Stimulated activated CD8-positive, alpha-beta memory T cell treated with anti-CD3 and anti-CD28 coated beads, Interleukin-4, amount 100 ng/mL, for 1 hour (primary cell): Measurements from ENCODE around the gene SEZ6L.
"Not testable (repeated sequence)": the region's sequence is repeated elsewhere in the genome, so short reads cannot be mapped to it uniquely, and the experiment has no call there.

Experiments used
- DNase-seq, 2 donors: peaks; one replicate each; pipeline ENCODE4 v3.0.0-alpha.2; 2020; ENCODE audit warnings: low read depth in 2 of 2, low spot score in 1 of 2

Gene SEZ6L

DNA sequence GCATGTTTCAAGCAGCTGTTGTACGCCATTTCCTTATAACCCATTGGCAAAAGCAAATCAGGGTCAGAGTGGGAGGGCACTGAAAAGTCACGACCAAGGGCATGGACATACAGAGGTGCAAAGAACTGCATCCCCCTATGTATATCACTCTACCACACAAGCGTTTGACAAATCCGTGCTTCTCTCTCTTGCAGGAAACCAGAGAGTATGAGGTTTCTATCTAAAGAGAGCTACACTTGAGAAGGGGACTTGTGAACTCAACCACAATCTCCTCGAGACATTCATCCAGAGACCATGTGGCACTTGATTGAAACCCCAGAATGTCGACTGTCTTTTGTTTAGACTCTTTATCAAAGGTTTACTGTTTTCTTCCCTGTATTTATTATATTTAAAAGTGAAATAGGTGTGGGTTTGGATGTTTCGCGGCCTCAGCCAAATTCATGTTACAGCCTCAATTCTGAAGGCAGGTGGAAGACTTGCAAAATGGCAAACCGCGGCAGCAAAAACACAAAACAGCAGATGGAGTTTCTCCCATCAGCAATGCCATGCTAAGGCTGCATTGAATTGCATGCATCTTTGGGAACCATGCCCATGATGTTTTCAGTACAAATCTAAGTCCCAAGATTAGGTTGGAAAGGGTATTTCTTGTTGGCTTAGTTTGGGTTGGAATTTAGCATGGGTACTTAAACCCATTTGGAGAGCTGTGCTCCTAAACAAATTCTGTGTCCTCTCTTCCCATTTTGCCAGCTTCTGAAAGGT is 211.0 kb downstream of the SEZ6L start:
- no peak for DNase-seq

DNA sequence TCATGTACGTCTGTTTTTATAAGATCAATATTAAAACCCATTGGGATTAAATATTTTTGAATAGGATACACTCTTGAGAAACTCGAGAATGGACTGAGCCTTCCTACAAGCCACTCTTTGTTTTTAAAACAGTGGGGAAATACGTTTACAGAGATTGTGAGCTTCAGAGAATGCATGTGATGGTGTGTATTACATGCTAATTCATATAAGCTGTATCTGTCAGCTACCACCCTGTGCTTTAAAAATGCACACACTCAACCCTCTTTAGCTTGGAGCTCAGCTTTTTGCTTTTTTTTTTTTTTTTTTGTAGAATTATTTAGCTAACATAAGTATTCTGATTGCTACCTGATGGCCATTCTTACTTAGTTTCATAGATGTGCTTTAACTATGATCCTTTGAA is 213.5 kb downstream of the SEZ6L start:
- DNase-seq: no peak

GRCh38 chr22:26383968-26384556 is 214.8 kb downstream of the SEZ6L start:
- DNase-seq: no peak

- DNase-seq: no peak
Measured at GRCh38 chr22:26385164-26385563, 215.9 kb downstream of the SEZ6L start.

GRCh38 chr22:26389125-26389524 is 219.9 kb downstream of the SEZ6L start:
- DNase-seq: no peak

DNA sequence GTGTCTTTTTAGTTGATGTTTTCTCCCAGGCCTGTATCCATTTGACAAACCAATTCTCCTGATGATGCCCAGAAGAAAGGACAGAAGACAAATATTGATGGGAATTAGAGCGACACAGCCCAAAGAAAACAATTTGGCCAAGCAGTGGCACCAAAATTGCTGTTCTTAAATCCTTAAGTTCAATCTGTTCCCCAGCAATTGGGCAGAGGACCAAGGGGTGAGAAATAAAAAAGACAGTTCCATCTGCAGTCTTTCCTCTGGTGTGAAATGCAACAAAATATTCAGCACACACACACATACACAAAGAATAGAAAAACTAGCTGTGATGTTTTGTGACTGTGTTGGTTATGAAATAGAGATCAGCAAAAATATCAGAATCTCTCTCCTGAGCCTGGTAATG is 221.8 kb downstream of the SEZ6L start:
- DNase-seq: no peak

GRCh38 chr22:26391623-26392022 is 222.4 kb downstream of the SEZ6L start:
- no peak for DNase-seq

DNA sequence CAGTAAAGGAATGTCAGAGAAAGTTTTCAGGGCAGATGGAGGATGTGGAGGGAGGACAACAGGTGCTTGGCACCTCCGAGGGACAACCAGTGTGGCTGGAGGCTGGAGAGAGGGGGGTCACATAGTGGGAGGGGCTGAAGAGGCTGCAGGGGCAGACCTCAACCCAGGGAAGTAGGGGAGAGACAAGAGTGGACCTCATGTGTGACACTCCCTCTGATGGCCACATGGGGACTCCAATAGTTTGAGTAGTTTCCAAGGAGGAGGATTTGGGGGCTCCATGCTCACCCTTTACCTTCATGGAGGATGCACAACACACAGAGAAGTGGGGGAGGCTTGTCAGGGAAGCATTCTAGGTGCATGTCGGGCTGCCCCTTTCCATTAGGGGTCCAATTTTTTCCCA is 224.7 kb downstream of the SEZ6L start:
- DNase-seq: no peak

DNA sequence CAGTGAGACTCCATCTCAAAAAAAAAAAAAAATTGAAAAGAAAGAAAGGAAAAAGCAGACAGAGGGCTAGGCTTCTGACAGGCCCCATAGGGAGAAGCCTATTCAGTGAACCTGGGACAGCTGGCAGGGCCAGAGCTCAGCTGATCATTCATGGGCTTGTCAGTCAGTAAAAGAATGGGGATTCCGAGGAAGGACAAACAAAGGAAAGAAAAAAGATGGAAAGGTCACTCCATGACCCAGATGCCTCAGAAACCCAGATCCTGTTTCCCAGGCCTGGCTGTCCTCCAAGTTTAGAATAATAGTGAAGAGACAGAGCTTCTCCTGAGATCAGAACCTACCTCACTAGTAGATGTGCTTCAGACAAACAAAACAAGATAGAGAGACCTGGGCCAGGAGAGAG is 225.5 kb downstream of the SEZ6L start:
- DNase-seq: no peak

GRCh38 chr22:26395926-26396325 is 226.7 kb downstream of the SEZ6L start:
- no peak for DNase-seq

DNA sequence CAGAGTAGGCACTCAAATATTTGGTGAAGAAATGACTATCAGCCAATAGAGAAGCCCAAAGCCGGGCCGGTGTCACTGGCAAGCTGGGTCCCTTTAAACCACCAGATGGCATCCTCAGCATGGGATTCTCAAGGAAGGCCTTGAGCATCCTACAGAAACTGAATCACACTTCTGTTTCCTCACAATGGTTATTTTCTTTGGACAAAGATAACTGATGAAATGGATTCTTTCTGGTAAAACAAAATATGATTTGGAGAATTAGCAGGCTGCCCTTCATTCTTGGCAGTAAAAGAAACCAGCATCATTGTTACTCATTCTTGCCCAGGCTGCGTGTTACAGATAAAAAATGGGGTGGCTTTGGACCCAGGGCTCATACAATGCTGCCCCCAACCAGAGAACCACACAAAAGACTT is 229.5 kb downstream of the SEZ6L start:
- DNase-seq: peak in 1 of 2 donors; percentile 29

DNA sequence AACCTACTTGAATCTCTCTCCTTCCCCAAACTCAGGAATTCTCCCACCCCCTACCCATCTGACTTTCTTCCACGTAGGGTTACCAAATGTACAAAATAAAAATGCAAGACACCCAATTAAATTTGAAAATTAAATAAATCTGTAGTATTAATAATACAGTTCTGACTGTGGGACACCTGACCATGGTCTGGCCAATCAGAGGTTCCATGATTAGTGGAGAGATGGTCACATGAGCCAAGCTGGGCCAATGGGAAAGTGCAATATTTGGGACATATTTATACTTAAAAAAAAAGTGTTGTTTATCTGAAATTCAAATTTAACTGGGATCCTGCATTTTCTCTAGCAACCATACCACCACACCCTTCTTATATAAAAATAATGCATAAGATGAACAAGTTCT is 230.0 kb downstream of the SEZ6L start:
- DNase-seq: no peak

DNA sequence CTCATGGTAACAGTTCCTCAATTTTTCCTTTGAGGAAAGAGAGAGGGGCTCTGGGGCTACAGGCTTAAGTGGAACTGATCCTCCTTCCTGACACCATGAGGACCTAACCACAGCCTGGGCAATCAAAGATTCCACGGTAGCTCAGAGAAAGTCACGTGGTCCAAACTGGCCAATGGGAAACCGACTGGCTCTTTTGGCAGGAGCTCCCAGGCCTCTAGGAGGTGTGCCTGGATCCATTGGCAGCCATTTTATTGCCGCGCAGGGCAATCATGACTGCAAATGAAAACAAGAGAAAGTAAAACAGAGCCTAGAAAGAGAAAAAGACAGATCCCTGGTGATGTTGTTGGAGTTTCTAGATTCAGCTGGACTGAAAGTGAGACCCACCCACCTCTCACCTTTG is 232.5 kb downstream of the SEZ6L start:
- DNase-seq: no peak

DNA sequence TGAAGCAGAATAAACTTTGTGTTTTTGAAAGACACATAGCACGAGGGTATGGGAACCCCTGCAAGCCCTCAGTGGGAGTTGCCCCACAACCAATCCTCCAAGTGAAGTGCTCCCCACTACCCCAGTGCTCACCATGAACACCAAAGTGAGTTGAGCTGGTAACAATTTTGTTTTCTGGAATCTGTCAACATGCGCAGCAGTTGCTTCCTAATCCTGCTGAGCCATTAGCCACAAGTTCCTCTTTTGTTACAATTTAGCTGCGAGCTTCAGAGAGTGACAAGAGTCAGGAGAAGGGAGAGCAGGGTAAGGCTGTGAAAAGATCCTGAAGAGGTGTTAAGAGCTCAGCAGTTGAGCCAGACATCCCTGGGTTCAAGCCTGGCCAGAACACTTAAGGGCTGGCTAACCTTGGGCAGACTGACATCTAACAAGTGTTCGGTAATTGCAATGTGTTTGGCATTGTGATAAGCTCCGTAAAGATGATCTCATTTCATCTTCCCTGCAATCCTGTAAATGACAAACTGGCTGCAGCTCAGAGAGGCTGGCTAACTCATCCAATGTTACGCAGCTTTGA is 235.7 kb downstream of the SEZ6L start:
- DNase-seq: no peak

DNA sequence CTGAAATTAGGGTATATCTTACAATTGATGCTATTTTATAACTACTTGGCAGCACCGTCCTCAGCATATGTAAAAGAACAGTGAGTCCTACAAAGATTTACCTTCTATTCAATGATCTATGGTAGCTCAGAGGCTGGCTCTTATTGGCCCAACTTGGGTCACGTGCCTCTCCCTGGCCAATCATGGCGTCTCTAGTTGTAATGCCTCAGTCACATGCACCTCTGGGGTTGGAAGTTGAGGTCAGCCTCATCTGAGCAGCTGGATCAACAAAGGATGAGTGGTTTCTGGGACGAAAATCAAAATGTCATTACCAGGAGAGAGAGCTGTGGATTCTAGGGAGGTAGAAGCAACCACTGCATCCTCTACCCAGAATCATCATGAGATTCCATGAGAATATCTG is 236.9 kb downstream of the SEZ6L start:
- no peak for DNase-seq

GRCh38 chr22:26408562-26409220 is 239.4 kb downstream of the SEZ6L start:
- DNase-seq: not testable (repeated sequence)

- no peak for DNase-seq
Measured at GRCh38 chr22:26409719-26410335, 240.6 kb downstream of the SEZ6L start.

- DNase-seq: no peak
Measured at GRCh38 chr22:26410386-26410785, 241.1 kb downstream of the SEZ6L start.

GRCh38 chr22:26414347-26414746 is 245.1 kb downstream of the SEZ6L start:
- no peak for DNase-seq

- no peak for DNase-seq
Measured at GRCh38 chr22:26416256-26416655, 247.0 kb downstream of the SEZ6L start.

- no peak for DNase-seq
Measured at GRCh38 chr22:26416670-26417276, 247.5 kb downstream of the SEZ6L start.
